NCI-H2107 treated with DMSO at 0.1 percent for 48 hours (cell line): ENCODE measurements around the gene PLEKHA7.
A peak's percentile ranks its signal among the peaks of the same experiment; 100 is the strongest.

Experiments
- DNase-seq: peaks from one replicate; lab custom pipeline; 2025; ENCODE audit not compliant: unreplicated experiment; lab: John Stamatoyannopoulos, UW

Gene PLEKHA7

GRCh38 chr11:16758382-16759024, 255.7 kb downstream of the PLEKHA7 start:
- DNase-seq: no peak

- no peak for DNase-seq
These were observed 263.8 kb downstream of the PLEKHA7 start for GRCh38 chr11:16750417-16750816.

- DNase-seq: no peak
These were observed 264.5 kb downstream of the PLEKHA7 start for GRCh38 chr11:16749666-16750065.

- DNase-seq: no peak
These were observed 265.1 kb downstream of the PLEKHA7 start for GRCh38 chr11:16749092-16749491.

- DNase-seq: no peak
These were observed 268.1 kb downstream of the PLEKHA7 start for GRCh38 chr11:16745950-16746605.

- no peak for DNase-seq
These were observed 270.0 kb downstream of the PLEKHA7 start for GRCh38 chr11:16744128-16744725.

- DNase-seq: no peak
These were observed 270.7 kb downstream of the PLEKHA7 start for GRCh38 chr11:16743478-16743877.

- no peak for DNase-seq
These were observed 272.7 kb downstream of the PLEKHA7 start for GRCh38 chr11:16741473-16741872.

- DNase-seq: peak; percentile 21
These were observed 275.0 kb downstream of the PLEKHA7 start for GRCh38 chr11:16738947-16739815.

- DNase-seq: peak; percentile 97
These were observed 275.8 kb downstream of the PLEKHA7 start, which contains the start of gene C11orf58 for GRCh38 chr11:16738193-16738946. Gene C11orf58 (plus strand): TSS chr11:16738647. CDS start chr11:16738779, 132 bp downstream.

GRCh38 chr11:16737818-16738192, 276.4 kb downstream of the PLEKHA7 start:
- DNase-seq: peak; percentile 57
